ENCODE results near the gene LRIT1. TPM values are rescaled to one million over a fixed set of nuclear protein-coding genes. Genes with fewer than 3 reads are reported as not detected.

Gene LRIT1
- total and polyA plus RNA-seq, 2 donors (not counting 3 experiments of a cell fraction or from before 2014, with no cell fraction given): not detected

GRCh38 chr10:84200537-84201243 is 40.7 kb downstream of the LRIT1 start:
- Histone ChIP-seq H3K36me3 (ENCODE audit: control insufficient read depth in 2 of 2, extremely low read depth in 1 of 2, insufficient read depth in 2 of 2, low read length in 2 of 2) (no peaks in the 10 kb centered on the region), H3K9me3 (replicated peaks; ENCODE audit: control insufficient read depth, insufficient read depth, low read length) (no peaks in the 10 kb centered on the region), H3K27ac (ENCODE audit: insufficient read depth, low read depth, low read length) (no peak overlapping the region), H3K27me3 (ENCODE audit: control insufficient read depth in 2 of 2, insufficient read depth in 2 of 2, low read length in 2 of 2) (peaks cover 7 to 9% of the 10 kb centered on the region in 2 experiments), H3K4me3 (replicated peaks in 1 of 3; ENCODE audit: insufficient read depth in 1 of 3, low read depth in 1 of 3, low read length in 3 of 3) (no peak overlapping the region), H3K9ac (replicated peaks; ENCODE audit: extremely low read depth, insufficient read depth, low read length) (no peak overlapping the region), H4K20me1 (replicated peaks; ENCODE audit: control insufficient read depth, extremely low read depth, insufficient read depth, low read length) (no peaks in the 10 kb centered on the region), H3K9me1 (replicated peaks; ENCODE audit: control insufficient read depth, extremely low read depth, insufficient read depth, low read length) (no peaks in the 10 kb centered on the region), H3K4me1 (ENCODE audit: control insufficient read depth, extremely low read depth, insufficient read depth, low read length) (no peaks in the 10 kb centered on the region), H3K79me2 (ENCODE audit: control insufficient read depth, insufficient read depth, low read length) (no peaks in the 10 kb centered on the region), H2AFZ (ENCODE audit: low read depth, low read length) (no peak overlapping the region), H3K4me2 (ENCODE audit: insufficient read depth, low read length) (no peak overlapping the region)
- DNase-seq (ENCODE audit: low read depth, low spot score) (no peak), FAIRE-seq (no peak)
- TF ChIP-seq POLR2A (IDR thresholded peaks at IDR 0.05; ENCODE audit: low read depth, low read length): no peak
- dilution Hi-C loops (cut with MboI; ENCODE audit: extremely low pct_ligation_motif_present, low sequenced_read_pairs) (no loop called here), intact Hi-C loops (cut with micrococcal nuclease) (no loop called here)
- ChIA-PET CTCF (interaction anchor here (1.5 kb wide), 1 partner anchor 11 kb away, joined by 3 read pairs; no protein-coding TSS in a partner anchor), POLR2A (no interaction called here)
- no TSS peak for BruUV-seq (replicated peaks)

GRCh38 chr10:84198206-84198915 is 43.0 kb downstream of the LRIT1 start:
- H3K27ac ChIP-seq (ENCODE audit: insufficient read depth, low read depth, low read length): no peak overlapping the region
- H3K36me3 ChIP-seq (ENCODE audit: control insufficient read depth in 2 of 2, extremely low read depth in 1 of 2, insufficient read depth in 2 of 2, low read length in 2 of 2): no peaks in the 10 kb centered on the region
- H3K4me3 ChIP-seq (replicated peaks in 1 of 3; ENCODE audit: insufficient read depth in 1 of 3, low read depth in 1 of 3, low read length in 3 of 3): no peak overlapping the region
- TF ChIP-seq CTCF (IDR thresholded peaks at IDR 0.05; ENCODE audit: extremely low read depth in 1 of 2, insufficient read depth in 1 of 2, low read depth in 1 of 2, low read length in 2 of 2) (no peak), POLR2AphosphoS5 (IDR thresholded peaks at IDR 0.05; ENCODE audit: insufficient read depth, low read depth, low read length) (no peak)
- no peaks in the 10 kb centered on the region for H4K20me1 ChIP-seq (replicated peaks; ENCODE audit: control insufficient read depth, extremely low read depth, insufficient read depth, low read length)
- dilution Hi-C loops (cut with MboI; ENCODE audit: extremely low pct_ligation_motif_present, low sequenced_read_pairs): no loop called here
- peaks cover 27 to 28% of the 10 kb centered on the region in 2 experiments for H3K27me3 ChIP-seq (ENCODE audit: control insufficient read depth in 2 of 2, insufficient read depth in 2 of 2, low read length in 2 of 2)
- no peaks in the 10 kb centered on the region for H3K4me1 ChIP-seq (ENCODE audit: control insufficient read depth, extremely low read depth, insufficient read depth, low read length)
- H3K79me2 ChIP-seq (ENCODE audit: control insufficient read depth, insufficient read depth, low read length): no peaks in the 10 kb centered on the region
- H3K9ac ChIP-seq (replicated peaks; ENCODE audit: extremely low read depth, insufficient read depth, low read length): no peak overlapping the region
- ChIA-PET POLR2A (no interaction called here), CTCF (no interaction called here)
- intact Hi-C loops (cut with micrococcal nuclease): no loop called here
- no peaks in the 10 kb centered on the region for H3K9me1 ChIP-seq (replicated peaks; ENCODE audit: control insufficient read depth, extremely low read depth, insufficient read depth, low read length)
- no peak overlapping the region for H2AFZ ChIP-seq (ENCODE audit: low read depth, low read length)
- no peak overlapping the region for H3K4me2 ChIP-seq (ENCODE audit: insufficient read depth, low read length)
- H3K9me3 ChIP-seq (replicated peaks; ENCODE audit: control insufficient read depth, insufficient read depth, low read length): no peaks in the 10 kb centered on the region
- no TSS peak for BruUV-seq (replicated peaks)
- DNase-seq (ENCODE audit: low read depth, low spot score) (no peak), FAIRE-seq (no peak)
